HG02840 (cell line): ENCODE measurements around the gene OR5P2.
"Not testable (repeated sequence)": the region's sequence is repeated elsewhere in the genome, so short reads cannot be mapped to it uniquely, and the experiment has no call there.

Source experiments
- ATAC-seq: cut with Tn5 transposase; IDR thresholded peaks from one replicate; pipeline ENCODE4 v1.9.1; 2021; ENCODE audit warnings: mild to moderate bottlenecking, moderate library complexity, moderate number of reproducible peaks; ENCODE audit not compliant: unreplicated experiment, low FRiP score

OR5P2 gene, protein sequence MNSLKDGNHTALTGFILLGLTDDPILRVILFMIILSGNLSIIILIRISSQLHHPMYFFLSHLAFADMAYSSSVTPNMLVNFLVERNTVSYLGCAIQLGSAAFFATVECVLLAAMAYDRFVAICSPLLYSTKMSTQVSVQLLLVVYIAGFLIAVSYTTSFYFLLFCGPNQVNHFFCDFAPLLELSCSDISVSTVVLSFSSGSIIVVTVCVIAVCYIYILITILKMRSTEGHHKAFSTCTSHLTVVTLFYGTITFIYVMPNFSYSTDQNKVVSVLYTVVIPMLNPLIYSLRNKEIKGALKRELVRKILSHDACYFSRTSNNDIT

DNA sequence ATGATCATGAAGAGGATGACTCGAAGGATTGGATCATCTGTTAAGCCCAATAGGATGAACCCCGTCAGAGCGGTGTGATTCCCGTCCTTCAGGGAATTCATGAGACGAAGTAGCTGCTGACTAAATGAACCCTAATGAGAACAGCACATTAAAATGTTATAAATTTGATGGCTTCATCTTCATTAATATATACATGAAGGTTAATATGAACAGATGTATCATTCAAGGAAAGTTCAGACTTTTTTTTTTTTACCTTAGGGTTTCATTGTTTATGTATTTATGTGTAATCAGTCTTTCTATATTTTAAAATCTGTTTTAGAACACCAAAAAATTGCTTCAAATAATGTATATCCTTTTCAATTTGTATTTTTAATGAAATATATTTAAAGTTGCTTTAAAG, at the start of gene OR5P2:
OR5P2 (minus strand) TSS at position 101 of the 400 bp plus-strand sequence; CDS start at position 101, 0 bp downstream.
- ATAC-seq, result no peak

DNA sequence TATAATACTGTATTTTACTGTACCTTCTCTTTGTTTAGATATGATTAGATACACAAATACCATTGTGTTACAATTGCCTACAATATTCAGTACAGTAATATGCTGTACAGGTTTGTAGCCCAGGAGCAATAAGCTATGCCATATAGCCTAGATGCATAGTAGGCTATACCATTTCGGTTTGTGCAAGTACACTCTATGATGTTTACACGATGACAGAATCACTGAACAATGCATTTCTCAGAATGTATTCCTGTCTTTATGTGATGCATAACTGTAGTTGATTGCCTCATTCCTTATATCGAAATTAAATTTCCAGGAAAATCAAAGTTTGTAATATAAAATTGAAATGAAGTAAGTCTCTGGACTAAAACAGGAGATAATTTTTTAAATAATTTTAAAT, 49.3 kb upstream of the OR5P2 start:
- no peak for ATAC-seq

DNA sequence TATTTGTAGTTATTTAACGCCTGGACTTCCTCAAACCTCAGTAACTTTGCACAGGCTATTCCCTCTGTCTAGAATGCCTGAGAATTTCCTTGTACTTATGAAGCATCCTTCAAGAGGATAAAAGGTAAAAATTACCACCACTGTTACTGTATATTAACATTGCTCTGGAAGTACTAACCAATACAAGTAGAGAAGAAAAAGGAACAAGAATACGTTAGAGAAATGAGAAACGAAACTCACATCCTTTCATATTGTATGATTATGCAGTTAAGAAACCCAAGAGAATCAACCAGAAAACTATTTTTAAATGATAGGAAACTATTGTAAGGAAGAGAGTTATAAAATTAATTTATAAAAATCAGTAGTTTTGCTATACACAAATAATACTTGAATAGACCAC, 48.2 kb upstream of the OR5P2 start:
- no peak for ATAC-seq

DNA sequence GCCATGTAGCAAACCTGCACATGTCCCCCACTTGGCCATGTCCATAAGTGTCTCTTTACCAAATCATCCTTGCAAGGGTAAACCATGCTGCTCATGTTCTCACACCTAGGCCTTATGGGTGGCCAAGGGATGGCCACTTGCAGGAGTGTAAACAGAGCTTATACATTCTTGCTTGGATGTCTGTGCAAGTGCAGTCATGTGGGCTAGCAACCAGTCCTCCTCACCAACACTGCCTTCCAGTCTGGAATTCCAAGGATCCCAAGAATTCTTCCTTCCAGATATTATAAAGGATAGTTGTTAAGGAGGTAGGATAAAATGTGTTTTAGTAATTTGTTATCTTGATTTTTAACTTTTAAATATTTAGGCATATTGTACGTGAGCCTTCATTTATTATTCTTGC, 47.8 kb upstream of the OR5P2 start:
- no peak for ATAC-seq

DNA sequence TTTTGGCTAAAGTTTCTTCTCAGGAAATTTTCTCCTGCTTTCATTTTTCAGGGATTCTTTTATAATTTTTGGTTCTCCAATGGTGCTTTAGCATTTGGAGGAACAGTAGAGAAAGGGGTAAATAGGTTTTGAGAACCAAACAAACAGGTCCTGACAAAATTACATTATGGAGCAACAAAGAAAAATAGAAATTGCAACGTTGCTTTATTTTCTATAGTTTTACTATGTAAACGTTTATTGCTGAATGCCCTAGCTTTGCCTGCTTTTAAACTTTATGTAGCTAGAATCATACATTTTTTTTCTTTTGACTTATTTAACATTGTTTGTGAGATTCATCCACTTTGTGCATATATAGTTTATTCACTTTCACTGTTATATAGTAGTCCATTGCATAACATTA, 43.8 kb upstream of the OR5P2 start:
- no peak for ATAC-seq

DNA sequence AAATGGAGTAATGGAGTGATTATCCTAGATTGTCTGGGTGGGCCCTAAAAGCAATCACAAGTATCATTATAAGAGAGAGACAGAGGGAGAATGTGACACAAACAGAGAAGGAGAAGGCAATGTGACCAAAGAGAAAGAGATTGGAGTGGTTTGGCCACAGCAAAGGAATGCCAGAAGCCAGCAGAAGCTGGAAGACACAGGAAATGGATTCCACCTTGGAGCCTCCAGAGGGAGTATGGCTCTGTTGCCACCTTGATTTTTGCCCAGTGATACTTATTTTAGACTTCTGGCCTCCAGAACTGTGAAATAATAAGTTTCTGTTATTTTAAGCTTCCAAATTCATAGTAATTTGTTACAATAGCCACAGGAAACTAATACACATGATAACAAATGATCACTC, 36.8 kb upstream of the OR5P2 start:
- no peak for ATAC-seq

DNA sequence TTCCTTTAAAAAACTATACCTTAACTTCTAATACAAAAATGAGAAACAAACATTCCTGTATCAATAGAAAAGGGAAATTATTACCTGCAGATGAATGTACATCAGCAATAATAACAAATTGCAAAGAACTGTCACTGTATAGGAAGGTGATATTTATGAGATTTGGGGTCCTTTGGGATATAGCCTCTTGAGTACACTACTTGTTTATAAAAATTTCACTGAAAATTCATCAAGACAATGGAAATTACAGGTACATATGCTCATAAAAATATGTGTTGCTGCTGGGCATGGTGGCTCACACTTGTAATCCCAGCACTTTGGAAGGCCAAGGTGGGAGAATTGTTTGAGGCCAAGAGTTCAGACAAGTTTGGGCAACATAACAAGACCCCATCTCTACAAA, 34.0 kb upstream of the OR5P2 start, which contains the start of gene OR5P3:
OR5P3 (minus strand) TSS at position 101 of the 400 bp plus-strand sequence.
- no peak for ATAC-seq

DNA sequence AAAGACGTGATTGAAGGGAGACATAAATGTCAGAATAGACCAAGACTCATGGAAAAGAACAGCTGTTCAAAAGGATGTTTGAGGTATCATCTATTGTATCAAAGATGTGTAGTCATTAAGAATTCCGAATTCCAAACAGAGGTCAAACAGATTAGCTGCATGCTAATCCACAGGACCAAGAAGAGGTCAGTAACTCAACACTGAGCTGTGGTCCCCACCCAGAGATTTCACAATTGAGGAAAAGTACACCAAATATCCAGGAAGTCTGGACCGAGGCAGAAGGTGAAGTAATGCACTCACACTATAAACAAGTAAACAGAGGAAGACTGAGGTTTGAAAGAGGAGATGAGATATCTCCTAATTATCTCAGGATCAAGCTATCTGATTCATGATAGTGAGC, 29.6 kb upstream of the OR5P2 start:
- no peak for ATAC-seq

DNA sequence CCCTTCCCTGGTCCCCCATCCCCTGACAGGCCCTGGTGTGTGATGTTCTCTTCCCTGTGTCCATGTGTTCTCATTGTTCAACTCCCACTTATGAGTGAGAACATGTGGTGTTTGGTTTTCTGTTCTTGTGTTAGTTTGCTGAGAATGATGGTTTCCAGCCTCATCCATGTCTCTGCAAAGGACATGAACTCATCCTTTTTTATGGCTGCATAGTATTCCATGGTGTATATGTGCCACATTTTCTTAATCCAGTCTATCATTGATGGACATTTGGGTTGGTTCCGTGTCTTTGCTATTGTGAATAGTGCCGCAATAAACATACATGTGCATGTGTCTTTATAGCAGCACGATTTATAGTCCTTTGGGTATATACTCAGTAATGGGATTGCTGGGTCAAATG, 23.7 kb upstream of the OR5P2 start:
- not testable (repeated sequence) for ATAC-seq

DNA sequence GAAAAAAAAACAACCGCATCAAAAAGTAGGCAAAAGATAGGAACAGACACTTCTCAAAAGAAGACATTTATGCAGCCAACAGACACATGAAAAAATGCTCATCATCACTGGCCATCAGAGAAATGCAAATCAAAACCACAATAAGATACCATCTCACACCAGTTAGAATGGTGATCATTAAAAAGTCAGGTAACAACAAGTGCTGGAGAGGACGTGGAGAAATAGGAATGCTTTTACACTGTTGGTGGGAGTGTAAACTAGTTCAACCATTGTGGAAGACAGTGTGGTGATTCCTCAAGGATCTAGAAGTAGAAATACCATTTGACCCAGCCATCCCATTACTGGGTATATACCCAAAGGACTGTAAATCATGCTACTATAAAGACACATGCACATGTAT, 18.2 kb upstream of the OR5P2 start:
- ATAC-seq, result not testable (repeated sequence)

DNA sequence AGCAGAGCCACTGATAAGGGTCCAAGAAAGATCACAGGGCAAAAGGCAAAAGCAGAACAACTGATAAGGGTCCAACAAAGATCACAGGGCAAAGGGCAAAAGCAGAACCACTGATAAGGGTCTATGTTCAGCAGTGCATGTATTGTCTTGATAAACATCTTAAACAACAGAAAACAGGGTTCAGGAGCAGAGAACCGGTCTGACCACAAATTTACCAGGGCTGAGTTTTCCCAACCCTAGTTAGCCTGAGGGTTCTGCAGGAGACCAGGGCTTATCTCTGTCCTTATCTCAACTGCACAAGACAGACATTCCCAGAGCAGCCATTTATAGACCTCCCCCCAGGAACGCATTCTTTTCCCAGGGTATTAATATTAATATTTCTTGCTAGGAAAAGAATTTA, 13.6 kb upstream of the OR5P2 start:
- ATAC-seq, result not testable (repeated sequence)

DNA sequence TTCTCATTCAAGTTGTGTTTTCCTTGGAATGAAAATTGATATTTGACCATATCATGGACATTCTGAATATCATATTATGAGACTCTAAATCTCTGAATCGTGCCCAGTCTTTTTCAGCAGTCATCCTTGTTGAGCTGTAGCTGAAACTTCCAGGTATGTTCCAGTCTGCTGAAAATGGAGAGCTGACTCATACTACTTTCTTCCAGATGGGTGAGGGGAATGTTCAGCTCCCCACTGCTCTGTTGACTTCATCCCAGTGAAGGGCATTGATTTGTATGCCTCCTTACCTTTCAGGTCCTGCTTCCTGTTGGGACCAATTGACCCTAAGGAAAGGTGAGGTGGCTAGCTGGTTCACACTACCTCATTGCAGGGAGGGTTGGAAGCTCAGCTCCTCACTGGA, 3.5 kb downstream of the OR5P2 start:
- no peak for ATAC-seq

DNA sequence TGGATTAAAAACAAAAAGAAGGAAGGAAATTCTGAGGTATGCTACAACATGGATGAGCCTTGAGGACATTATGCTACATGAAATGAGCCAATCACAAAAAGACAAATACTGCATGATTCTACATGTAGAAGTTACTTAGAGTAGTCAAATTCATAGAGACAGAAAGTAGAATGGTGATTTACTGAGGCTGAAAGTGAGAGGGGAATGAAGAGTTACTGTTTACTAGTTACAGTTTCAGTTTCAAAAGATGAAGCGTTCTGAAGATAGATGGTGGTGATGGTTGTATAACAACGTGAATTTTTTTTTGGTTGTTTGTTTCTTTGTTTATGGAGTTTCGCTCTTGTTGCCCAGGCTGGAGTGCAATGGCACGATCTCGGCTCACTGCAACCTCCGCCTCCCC, 9.5 kb downstream of the OR5P2 start:
- no peak for ATAC-seq

DNA sequence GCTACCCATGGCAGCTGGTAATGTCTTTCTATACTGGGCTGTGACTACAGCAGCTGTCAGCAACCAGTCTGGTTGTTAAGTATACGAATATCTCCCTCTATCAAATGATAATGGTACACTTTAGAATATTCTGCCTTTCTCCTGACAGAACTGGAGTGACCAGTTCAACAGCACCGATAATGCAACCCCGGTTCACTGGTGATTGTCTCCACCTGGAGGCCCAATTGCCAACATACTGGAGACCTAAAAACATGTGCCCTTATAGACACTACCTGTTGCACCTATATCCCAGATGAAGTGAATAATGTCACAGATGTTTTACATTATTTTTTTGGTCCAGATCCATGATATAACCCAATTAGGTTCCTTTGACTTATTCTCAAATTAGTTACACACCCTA, 21.1 kb downstream of the OR5P2 start:
- ATAC-seq, result no peak

DNA sequence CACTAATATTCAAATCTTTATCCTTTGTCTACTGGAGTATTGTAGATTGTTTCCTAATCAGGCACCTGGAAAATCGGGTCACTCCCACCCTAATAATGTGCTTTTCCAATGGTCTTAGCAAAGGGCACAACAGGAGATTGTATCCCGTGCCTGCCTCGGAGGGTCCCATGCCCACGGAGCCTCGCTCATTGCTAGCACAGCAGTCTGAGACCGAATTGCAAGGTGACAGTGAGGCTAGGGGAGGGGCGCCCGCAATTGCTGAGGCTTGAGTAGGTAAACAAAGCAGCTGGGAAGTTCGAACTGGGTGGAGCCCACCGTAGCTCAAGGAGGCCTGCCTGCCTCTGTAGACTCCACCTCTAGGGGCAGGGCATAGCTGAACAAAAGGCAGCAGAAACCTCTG, 32.4 kb downstream of the OR5P2 start:
- not testable (repeated sequence) for ATAC-seq

DNA sequence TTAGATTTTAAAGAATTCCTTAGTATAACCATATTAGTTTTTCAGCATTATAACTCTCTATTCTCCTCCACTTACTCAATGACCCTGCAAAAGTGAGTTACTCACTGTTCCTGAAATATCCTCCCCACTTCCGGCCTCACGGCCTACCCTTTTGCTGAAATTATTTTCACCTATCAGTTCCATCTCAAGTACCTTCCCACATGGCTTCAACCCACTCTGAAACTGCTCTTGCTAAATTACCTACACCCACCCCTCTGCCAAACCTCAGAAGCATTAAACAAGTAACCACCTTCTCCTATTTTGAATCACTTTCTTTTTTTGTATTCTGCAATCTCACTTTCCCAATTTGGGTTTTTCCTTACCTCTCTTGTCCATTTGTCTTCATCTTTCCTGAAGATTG, 37.7 kb downstream of the OR5P2 start:
- no peak for ATAC-seq

DNA sequence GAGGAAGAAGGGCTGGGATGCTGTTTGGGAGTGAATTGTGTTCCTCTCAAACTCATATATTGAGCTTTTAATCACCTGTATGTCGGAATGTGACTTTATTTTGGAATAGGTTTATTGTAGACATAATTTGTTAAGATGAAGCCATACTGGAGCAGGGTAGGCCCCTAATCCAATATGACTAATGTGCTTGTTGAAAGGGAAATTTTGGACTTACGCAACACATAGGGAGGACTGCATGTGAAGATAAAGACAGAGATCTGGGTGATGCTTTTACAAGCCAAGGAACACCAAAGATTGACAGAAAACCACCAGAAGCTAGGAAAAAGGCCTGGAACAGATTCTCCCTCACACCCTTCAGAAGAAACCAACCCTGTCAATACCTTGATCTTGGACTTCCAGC, 47.3 kb downstream of the OR5P2 start:
- ATAC-seq, result no peak
